CD4-positive, CD25-positive, alpha-beta regulatory T cell (primary cell): ENCODE measurements around the gene PARD6B. TPM values are rescaled to one million over a fixed set of nuclear protein-coding genes. Genes with fewer than 3 reads are reported as not detected.
A peak's percentile ranks its signal among the peaks of the same experiment; 100 is the strongest.

ENCODE experiments used
- ATAC-seq, 2 donors: fragments of 150-1000 bp; cut with Tn5 transposase; one replicate each; pipeline ENCODE4 v1.10.0; 2021; ENCODE audit warnings: low read depth in 2 of 2, moderate number of reproducible peaks in 2 of 2, moderate library complexity in 1 of 2
- DNase-seq, 3 donors: peaks; one replicate each; pipeline versions ENCODE4 v3.0.0 to v3.0.0-alpha.2; 2012 to 2022; ENCODE audit warnings: mixed read lengths in 1 of 3
- H3K27ac ChIP-seq: one replicate; pipeline ENCODE4 v1.7.0; 2013; ENCODE audit warnings: mild to moderate bottlenecking, low read length; ENCODE audit not compliant: insufficient read depth, poor library complexity, severe bottlenecking
- H3K27me3 ChIP-seq: one replicate; pipeline ENCODE4 v1.7.0; 2013; ENCODE audit warnings: low read length; ENCODE audit not compliant: control insufficient read depth, insufficient read depth
- H3K36me3 ChIP-seq: one replicate; pipeline ENCODE4 v1.7.0; 2013; ENCODE audit warnings: mild to moderate bottlenecking, low read length, moderate library complexity; ENCODE audit not compliant: control insufficient read depth, insufficient read depth
- H3K4me1 ChIP-seq: 2 replicates; pipeline ENCODE4 v1.7.0; 2013; ENCODE audit warnings: mild to moderate bottlenecking, low read length; ENCODE audit not compliant: insufficient read depth, control insufficient read depth, poor library complexity, severe bottlenecking
- H3K4me3 ChIP-seq: one replicate; pipeline ENCODE4 v1.7.0; 2013; ENCODE audit warnings: low read depth, mild to moderate bottlenecking, low read length, moderate library complexity
- H3K9me3 ChIP-seq, 2 experiments: 1 replicate in 1 of 2; 2 replicates in 1 of 2; pipeline ENCODE4 v1.7.0; 2013; ENCODE audit warnings: low read length in 2 of 2, mild to moderate bottlenecking in 1 of 2, moderate library complexity in 1 of 2; ENCODE audit not compliant: control insufficient read depth in 2 of 2
- H3K27ac Mint-ChIP-seq, 3 donors: one replicate each; pipeline ENCODE4 v1.8.0; 2020 to 2022; ENCODE audit warnings: mild to moderate bottlenecking in 3 of 3, mixed read lengths in 3 of 3, moderate library complexity in 2 of 3
- H3K27me3 Mint-ChIP-seq: one replicate; pipeline ENCODE4 v1.8.0; 2022; ENCODE audit warnings: mild to moderate bottlenecking, mixed read lengths
- H3K36me3 Mint-ChIP-seq: one replicate; pipeline ENCODE4 v1.8.0; 2020; ENCODE audit warnings: mixed read lengths
- H3K4me1 Mint-ChIP-seq, 4 donors: one replicate each; pipeline ENCODE4 v1.8.0; 2020 to 2022; ENCODE audit warnings: mixed read lengths in 4 of 4, mild to moderate bottlenecking in 1 of 4
- H3K4me3 Mint-ChIP-seq, 4 donors: one replicate each; pipeline ENCODE4 v1.8.0; 2020 to 2022; ENCODE audit warnings: mild to moderate bottlenecking in 4 of 4, mixed read lengths in 4 of 4, moderate library complexity in 3 of 4
- H3K9me3 Mint-ChIP-seq, 7 donors: one replicate each; pipeline ENCODE4 v1.8.0; 2020 to 2022; ENCODE audit warnings: mixed read lengths in 7 of 7, mild to moderate bottlenecking in 3 of 7, moderate library complexity in 2 of 7
- polyA plus RNA-seq, 4 donors: library from polyadenylated mRNA; unstranded; fragments of 300-500 nt; fragmentation: Illumina TruSeq; gene quantifications; one replicate each; pipeline ENCODE4 v1.2.3, GENCODE V29; 2021
- total RNA-seq: library from RNA; stranded (reverse); gene quantifications from one replicate; pipeline ENCODE4 v1.2.3, GENCODE V29; 2022

PARD6B gene
- total and polyA plus RNA-seq, 5 donors from 2014 or later: 0.79 to 5.0 (median 1.2) TPM

GRCh38 chr20:50747275-50747674, 15.9 kb downstream of the PARD6B start:
- no peaks in the 10 kb centered on the region for H3K9me3 ChIP-seq
- no peak for DNase-seq
- peaks cover 9 to 26% (median 21%) of the 10 kb centered on the region in 4 donors for H3K4me1 Mint-ChIP-seq

GRCh38 chr20:50750145-50750671, 18.8 kb downstream of the PARD6B start:
- Mint-ChIP-seq H3K4me3 (no peak overlapping the region), H3K4me1 (peaks cover 9 to 24% (median 21%) of the 10 kb centered on the region in 4 donors), H3K27ac (peak overlapping the region in 1 of 3 donors; percentile 56), H3K36me3 (peaks cover 5% of the 10 kb centered on the region), H3K9me3 (no peaks in the 10 kb centered on the region), H3K27me3 (no peaks in the 10 kb centered on the region)
- H3K4me3 ChIP-seq: no peak overlapping the region
- ATAC-seq: no peak
- H3K9me3 ChIP-seq: no peaks in the 10 kb centered on the region
- no peaks in the 10 kb centered on the region for H3K27me3 ChIP-seq
- peaks cover 5% of the 10 kb centered on the region for H3K36me3 ChIP-seq
- no peak overlapping the region for H3K27ac ChIP-seq
- DNase-seq: no peak
- no peaks in the 10 kb centered on the region for H3K4me1 ChIP-seq

More at GRCh38 chr20:50747275-50747674, 15.9 kb downstream of the PARD6B start:
- peak overlapping the region; percentile 23 for H3K4me3 ChIP-seq
- H3K36me3 Mint-ChIP-seq: peaks cover 5% of the 10 kb centered on the region
- no peaks in the 10 kb centered on the region for H3K27me3 Mint-ChIP-seq
- peaks cover 5% of the 10 kb centered on the region for H3K36me3 ChIP-seq
- no peaks in the 10 kb centered on the region for H3K27me3 ChIP-seq
- H3K4me1 ChIP-seq: no peaks in the 10 kb centered on the region
- no peak for ATAC-seq
- H3K27ac Mint-ChIP-seq: peak overlapping the region; percentile 22 to 85 (median 50)
- no peak overlapping the region for H3K27ac ChIP-seq
- H3K9me3 Mint-ChIP-seq: no peaks in the 10 kb centered on the region
- peak overlapping the region in 1 of 4 donors; percentile 63 for H3K4me3 Mint-ChIP-seq

- Mint-ChIP-seq H3K27ac (no peak overlapping the region), H3K27me3 (no peaks in the 10 kb centered on the region), H3K9me3 (no peaks in the 10 kb centered on the region), H3K36me3 (peaks cover 5% of the 10 kb centered on the region), H3K4me3 (no peak overlapping the region), H3K4me1 (peaks cover 0 to 8% (median 4%) of the 10 kb centered on the region in 4 donors)
- Histone ChIP-seq H3K9me3 (no peaks in the 10 kb centered on the region), H3K27me3 (no peaks in the 10 kb centered on the region), H3K36me3 (peaks cover 5% of the 10 kb centered on the region), H3K4me1 (no peaks in the 10 kb centered on the region), H3K27ac (no peak overlapping the region), H3K4me3 (no peak overlapping the region)
- no peak for ATAC-seq
- no peak for DNase-seq
Observed at GRCh38 chr20:50753152-50753551, 21.8 kb downstream of the PARD6B start.

- H3K4me1 ChIP-seq: no peaks in the 10 kb centered on the region
- ATAC-seq (no peak), DNase-seq (no peak)
- no peak overlapping the region for H3K27ac Mint-ChIP-seq
- no peaks in the 10 kb centered on the region for H3K9me3 ChIP-seq
- H3K27ac ChIP-seq: no peak overlapping the region
- no peak overlapping the region for H3K4me3 Mint-ChIP-seq
- H3K27me3 ChIP-seq: no peaks in the 10 kb centered on the region
- no peaks in the 10 kb centered on the region for H3K36me3 ChIP-seq
- H3K9me3 Mint-ChIP-seq: no peaks in the 10 kb centered on the region
- H3K4me1 Mint-ChIP-seq: peaks cover 0 to 2% (median under 1%) of the 10 kb centered on the region in 4 donors
- peaks cover 2% of the 10 kb centered on the region for H3K27me3 Mint-ChIP-seq
- no peak overlapping the region for H3K4me3 ChIP-seq
- H3K36me3 Mint-ChIP-seq: peaks cover 5% of the 10 kb centered on the region
Observed at GRCh38 chr20:50754420-50754819, 23.0 kb downstream of the PARD6B start.

GRCh38 chr20:50756447-50756846, 25.1 kb downstream of the PARD6B start:
- peaks cover 5% of the 10 kb centered on the region for H3K27me3 Mint-ChIP-seq
- Histone ChIP-seq H3K9me3 (no peaks in the 10 kb centered on the region), H3K27ac (no peak overlapping the region), H3K36me3 (no peaks in the 10 kb centered on the region), H3K4me1 (no peaks in the 10 kb centered on the region), H3K27me3 (no peaks in the 10 kb centered on the region), H3K4me3 (no peak overlapping the region)
- no peaks in the 10 kb centered on the region for H3K4me1 Mint-ChIP-seq
- H3K27ac Mint-ChIP-seq: no peak overlapping the region
- DNase-seq (no peak), ATAC-seq (no peak)
- H3K9me3 Mint-ChIP-seq: no peaks in the 10 kb centered on the region
- H3K36me3 Mint-ChIP-seq: no peaks in the 10 kb centered on the region
- no peak overlapping the region for H3K4me3 Mint-ChIP-seq

GRCh38 chr20:50758469-50758868, 27.1 kb downstream of the PARD6B start:
- H3K9me3 Mint-ChIP-seq: no peaks in the 10 kb centered on the region
- H3K4me1 Mint-ChIP-seq: no peaks in the 10 kb centered on the region
- Histone ChIP-seq H3K4me3 (no peak overlapping the region), H3K27me3 (no peaks in the 10 kb centered on the region), H3K27ac (no peak overlapping the region), H3K4me1 (no peaks in the 10 kb centered on the region), H3K9me3 (no peaks in the 10 kb centered on the region), H3K36me3 (no peaks in the 10 kb centered on the region)
- DNase-seq (no peak), ATAC-seq (no peak)
- H3K4me3 Mint-ChIP-seq: no peak overlapping the region
- no peaks in the 10 kb centered on the region for H3K36me3 Mint-ChIP-seq
- H3K27ac Mint-ChIP-seq: no peak overlapping the region
- peaks cover 5% of the 10 kb centered on the region for H3K27me3 Mint-ChIP-seq

GRCh38 chr20:50758992-50759391, 27.6 kb downstream of the PARD6B start:
- Histone ChIP-seq H3K36me3 (no peaks in the 10 kb centered on the region), H3K4me3 (no peak overlapping the region), H3K27ac (no peak overlapping the region), H3K9me3 (no peaks in the 10 kb centered on the region), H3K27me3 (no peaks in the 10 kb centered on the region), H3K4me1 (no peaks in the 10 kb centered on the region)
- ATAC-seq (no peak), DNase-seq (no peak)
- H3K27me3 Mint-ChIP-seq: peaks cover 5% of the 10 kb centered on the region
- H3K9me3 Mint-ChIP-seq: no peaks in the 10 kb centered on the region
- H3K27ac Mint-ChIP-seq: no peak overlapping the region
- no peaks in the 10 kb centered on the region for H3K4me1 Mint-ChIP-seq
- no peak overlapping the region for H3K4me3 Mint-ChIP-seq
- H3K36me3 Mint-ChIP-seq: no peaks in the 10 kb centered on the region

- Histone ChIP-seq H3K27me3 (no peaks in the 10 kb centered on the region), H3K4me3 (no peak overlapping the region), H3K9me3 (no peaks in the 10 kb centered on the region), H3K36me3 (no peaks in the 10 kb centered on the region), H3K27ac (no peak overlapping the region), H3K4me1 (no peaks in the 10 kb centered on the region)
- Mint-ChIP-seq H3K27ac (peak overlapping the region in 1 of 3 donors; percentile 35), H3K4me3 (no peak overlapping the region), H3K9me3 (no peaks in the 10 kb centered on the region), H3K4me1 (no peaks in the 10 kb centered on the region), H3K36me3 (no peaks in the 10 kb centered on the region), H3K27me3 (peaks cover 5% of the 10 kb centered on the region)
- ATAC-seq (no peak), DNase-seq (no peak)
Observed at GRCh38 chr20:50759678-50760077, 28.3 kb downstream of the PARD6B start.
